ENCODE data around the gene ZBTB37.
"Not testable (repeated sequence)": the region's sequence is repeated elsewhere in the genome, so short reads cannot be mapped to it uniquely, and the experiment has no call there.

Gene ZBTB37, protein sequence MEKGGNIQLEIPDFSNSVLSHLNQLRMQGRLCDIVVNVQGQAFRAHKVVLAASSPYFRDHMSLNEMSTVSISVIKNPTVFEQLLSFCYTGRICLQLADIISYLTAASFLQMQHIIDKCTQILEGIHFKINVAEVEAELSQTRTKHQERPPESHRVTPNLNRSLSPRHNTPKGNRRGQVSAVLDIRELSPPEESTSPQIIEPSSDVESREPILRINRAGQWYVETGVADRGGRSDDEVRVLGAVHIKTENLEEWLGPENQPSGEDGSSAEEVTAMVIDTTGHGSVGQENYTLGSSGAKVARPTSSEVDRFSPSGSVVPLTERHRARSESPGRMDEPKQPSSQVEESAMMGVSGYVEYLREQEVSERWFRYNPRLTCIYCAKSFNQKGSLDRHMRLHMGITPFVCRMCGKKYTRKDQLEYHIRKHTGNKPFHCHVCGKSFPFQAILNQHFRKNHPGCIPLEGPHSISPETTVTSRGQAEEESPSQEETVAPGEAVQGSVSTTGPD

DNA sequence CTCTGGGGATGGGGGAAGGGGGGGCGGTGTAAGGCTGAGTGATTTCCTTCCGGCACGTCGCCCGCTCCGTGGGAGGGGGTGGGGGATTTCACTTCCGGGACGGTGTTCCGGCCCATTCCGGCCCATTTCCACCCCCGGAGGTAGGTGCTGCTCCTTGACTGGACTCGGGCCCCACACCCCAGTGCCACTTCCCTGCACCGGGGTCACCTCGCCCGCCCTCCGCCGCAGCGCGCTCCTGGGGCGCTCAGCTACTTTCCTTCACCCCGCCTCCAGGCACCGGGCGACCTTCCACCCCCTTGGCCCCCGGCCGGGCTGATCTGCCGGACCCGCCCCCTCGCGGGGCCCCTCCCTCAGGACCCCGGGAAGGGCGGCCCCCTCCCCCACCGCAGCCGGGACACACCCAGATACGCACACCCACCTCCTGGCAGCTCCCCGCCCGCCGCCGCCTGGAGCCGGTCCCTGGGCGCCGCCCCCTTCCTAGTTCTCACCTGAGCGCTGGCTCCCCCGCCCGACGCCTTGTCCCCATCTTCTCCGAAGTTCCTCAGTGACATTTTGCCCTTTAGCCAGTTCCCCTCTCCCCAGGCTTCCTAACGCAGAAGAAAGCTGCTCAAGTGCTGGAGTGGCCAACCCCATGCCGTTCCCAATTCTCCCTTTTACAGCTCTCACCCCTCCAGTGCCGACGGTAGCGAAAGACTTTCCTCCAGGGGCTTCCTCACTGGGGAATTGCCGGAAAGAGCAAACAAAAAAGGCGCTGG is at the start of gene ZBTB37:
Gene ZBTB37 (plus strand): TSS at position 115 of the 755 bp plus-strand sequence. CDS start 1,846 bp downstream, outside the sequence.
- peak; percentile 96 for DNase-seq

DNA sequence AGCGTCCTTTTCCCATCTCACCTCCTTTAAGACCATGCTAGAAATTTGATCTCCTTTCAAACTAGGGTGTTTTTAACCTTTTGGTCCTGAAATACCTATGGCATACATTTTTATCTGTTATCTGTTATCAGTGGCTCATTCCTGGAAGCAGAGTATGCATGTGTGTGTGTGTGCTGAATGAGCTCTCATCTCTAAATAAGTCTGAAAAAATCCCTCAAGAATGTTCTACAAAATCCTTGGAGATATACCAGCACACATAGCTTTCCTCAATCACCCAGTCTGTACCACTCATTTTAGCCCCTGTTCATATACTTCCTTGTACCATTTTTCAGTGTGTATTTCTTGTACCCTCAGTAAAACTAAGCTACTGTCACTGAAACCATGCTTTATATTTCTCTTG is 49.7 kb upstream of the ZBTB37 start:
- DNase-seq, result no peak

DNA sequence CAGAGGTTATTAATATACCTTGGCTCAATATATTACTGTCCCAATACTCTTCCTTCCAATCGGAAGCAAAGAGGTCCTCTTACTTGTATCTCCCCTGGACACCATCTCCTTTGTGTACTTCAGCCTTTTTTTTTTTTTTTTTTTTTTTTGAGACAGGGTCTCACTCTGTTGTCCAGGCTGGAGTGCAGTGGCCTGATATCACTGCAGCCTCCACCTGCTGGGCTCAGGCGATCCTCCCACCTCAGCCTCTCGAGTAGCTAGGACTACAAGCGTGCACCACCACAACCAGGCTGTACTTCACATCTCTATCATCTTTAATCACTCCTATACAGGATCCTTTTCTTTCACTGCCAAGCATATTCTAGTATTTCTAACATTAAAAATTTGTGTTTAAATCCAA is 46.5 kb upstream of the ZBTB37 start:
- DNase-seq, result no peak

DNA sequence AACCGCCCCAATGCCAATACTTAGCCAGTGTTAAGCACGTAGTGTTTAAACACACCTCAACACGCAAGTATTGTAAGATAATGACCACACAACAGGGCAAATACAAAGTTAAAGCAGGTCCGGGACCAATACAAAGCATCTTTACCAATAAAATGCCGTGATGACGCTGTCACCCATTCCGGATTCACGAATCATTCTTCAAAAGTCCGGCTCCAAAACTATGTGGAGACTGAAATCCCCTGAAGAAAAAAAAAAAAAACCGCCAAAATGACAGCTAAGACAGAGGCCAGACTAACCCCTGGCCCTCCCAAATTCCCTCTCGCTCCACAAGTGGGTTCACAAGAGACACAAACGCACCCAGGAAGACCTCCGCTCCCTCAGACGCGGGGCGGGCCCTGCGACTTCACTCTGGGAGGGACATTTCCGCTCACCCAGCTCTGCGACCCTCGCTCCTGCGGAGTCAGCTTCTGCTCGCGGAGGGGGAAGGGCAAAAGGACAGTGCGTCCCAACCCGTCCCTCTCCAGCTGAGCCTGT is 44.3 kb upstream of the ZBTB37 start:
- no peak for DNase-seq

DNA sequence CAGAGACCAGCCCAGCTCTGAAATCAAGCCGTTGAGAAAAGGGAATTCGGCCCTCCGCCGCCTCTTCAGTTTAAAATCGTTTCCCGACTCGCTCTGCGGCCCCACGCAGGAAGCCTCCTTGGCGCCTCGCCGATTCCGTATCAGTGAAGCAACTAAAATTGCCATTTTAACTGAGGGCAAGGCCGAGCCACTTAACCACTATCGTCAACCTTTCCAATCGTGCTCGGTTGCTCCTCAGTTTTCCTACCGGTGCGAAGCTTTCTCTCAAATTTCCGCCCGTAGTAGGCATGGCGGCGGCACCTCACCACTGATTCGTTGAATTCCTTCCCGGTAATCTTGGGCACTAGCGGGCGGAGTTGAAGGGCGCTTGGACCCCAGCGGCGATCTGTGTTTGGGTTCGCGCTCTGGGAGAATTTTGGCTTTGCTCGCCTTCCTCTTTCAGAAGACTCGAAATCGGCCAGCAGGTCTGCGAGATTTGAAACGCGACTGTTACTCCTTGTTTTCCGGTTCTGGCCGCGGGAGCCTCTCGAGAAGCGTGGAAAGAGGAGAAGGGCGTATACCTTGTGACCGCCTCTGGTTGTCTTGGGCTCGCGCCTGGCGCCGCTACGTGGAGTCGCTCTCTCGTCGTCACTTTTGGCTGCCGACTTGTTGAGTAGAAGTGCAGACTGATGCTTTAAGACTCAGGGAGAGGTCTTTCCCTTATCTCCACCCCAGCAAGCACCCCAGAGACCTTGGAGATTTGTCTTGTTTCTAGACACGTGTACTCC is 43.7 kb upstream of the ZBTB37 start, which contains the start of the genes CENPL and DARS2:
Gene CENPL (minus strand): TSS at position 569 of the 767 bp plus-strand sequence. CDS start 13,584 bp downstream, outside the sequence.
Gene DARS2 (plus strand): TSS at position 359 of the 767 bp plus-strand sequence. CDS start 557 bp downstream, outside the sequence.
- DNase-seq, result peak; percentile 76

DNA sequence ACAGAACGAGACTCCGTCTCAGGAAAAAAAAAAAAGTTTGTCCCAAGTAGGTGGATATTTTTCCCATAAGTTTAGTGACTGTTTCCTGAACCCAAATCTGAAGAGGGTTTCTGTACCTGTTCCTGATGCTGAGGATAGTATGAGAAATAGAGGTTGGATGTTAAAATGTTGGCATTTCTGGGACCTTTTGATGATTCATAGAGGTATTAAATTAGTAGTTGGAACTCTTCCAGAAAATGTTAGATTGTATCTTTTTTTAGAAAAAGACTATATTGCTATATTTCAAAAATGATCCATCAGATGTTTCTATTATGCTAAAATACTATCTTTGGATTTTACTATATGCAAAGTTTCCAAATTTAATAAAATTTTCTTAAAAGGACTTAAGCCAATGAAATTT is 40.6 kb upstream of the ZBTB37 start:
- no peak for DNase-seq

DNA sequence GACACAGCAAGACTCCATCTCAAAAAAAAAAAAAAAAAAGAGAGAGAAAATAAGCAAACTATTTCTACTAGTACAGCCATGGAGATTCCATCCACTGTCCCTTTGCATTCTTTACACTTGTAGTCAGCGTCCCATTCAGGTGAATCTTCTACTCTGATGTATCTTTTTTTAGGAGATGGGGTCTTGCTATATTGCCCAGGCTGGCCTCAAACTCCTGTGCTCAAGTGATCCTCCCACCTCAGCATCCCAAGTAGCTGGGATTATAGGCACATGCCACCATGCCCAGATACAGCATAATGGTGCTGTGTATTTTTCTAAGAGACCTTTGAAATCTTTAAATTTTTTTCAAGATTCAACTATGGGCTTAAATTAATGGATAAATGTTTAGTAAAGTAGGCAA is 35.4 kb upstream of the ZBTB37 start:
- DNase-seq, result no peak

DNA sequence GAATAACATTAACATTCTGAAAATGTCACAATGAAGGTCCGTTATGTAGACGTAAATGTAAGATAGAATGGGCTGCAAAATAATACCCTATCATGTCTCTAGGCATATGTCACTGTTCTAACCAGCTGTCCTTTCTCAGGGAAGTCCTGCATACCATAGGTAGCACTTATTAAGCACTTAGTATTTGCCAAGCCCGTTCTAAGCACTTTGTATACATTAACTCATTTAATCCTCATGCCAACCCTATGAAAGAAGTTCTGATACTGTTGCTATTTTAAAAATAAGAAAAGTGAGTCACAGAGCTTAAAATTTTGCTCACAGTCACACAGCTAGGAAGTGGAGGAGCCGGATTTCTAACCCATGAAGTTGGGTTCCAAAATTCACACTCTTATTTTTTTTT is 16.1 kb upstream of the ZBTB37 start:
- DNase-seq, result no peak

DNA sequence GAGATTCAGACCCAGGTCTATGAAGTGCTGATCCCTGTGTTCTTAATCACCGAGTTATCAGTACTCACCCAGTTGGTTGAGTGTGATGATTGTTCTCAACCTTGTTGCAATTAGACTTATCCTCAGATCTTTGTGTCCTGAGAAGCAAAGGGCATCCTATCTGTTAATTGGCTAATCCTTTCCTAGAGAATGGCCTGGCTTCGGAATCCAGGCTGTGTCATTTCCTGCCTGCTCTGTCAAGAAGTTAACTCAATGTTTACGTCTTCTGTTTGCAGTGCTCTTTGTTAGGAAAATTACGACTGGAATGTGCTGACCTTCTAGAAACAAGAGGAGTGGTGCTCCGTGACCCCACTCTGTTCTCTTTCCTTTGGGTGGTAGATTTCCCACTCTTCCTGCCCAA is 15.1 kb upstream of the ZBTB37 start:
- no peak for DNase-seq

DNA sequence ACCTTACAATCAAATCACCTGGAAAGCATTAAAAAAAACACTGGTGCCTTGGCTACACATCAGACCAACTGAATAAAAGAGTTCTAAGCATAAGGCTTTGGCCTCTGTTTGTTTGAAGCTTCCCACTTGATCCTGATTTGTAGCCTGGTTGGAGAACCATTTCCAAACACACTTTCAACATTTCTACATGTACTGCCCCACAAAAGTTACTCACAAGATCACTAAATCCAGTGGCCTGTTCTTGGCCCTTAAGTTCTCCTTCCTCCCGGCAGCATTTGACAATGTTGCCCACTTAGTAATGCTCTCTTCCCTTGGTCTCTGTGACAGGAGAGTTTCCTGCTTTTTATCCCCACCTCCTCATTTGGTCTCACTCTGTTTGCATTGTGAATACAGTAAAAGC is 12.2 kb upstream of the ZBTB37 start:
- no peak for DNase-seq

DNA sequence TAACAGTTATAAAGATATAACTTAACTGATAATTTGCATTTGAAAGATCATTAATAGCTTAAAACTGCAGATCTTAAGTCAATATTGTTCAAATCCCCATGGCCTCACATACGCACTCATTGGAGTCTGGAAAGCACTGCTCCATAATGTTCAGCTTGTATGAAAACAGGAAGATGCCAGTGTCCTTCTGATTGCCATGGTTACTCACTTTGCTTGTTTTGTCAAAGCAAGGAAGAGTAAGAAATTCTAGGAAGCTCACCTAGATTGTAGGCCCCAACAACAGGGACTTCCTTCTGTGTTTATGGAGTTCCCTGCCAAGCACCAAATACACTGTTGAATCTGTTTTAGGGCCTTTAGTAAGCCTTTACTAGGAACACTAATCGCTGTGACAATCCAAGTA is 11.3 kb upstream of the ZBTB37 start:
- DNase-seq, result no peak

DNA sequence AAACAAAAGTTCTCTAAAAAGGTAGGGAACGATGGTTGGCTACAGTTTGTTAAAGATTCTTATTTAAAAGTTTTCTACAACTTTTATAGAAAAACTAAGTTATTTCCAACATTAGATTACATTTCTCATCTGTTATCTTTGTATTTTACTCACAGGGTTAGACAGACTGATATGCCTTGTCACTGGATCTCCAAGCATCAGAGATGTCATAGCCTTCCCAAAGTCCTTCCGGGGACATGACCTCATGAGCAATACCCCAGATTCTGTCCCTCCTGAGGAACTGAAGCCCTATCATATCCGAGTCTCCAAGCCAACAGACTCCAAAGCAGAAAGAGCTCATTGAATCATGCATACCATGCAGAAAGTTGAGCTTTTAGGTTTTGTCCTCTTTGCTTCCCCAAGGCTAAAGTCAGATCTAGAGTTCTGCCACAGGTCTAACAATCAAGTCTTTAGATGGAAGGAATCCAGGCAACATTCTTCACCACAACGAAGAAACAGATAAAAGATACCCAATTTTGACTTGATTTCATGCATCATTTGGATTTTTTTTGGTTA is 10.7 kb upstream of the ZBTB37 start:
- no peak for DNase-seq

DNA sequence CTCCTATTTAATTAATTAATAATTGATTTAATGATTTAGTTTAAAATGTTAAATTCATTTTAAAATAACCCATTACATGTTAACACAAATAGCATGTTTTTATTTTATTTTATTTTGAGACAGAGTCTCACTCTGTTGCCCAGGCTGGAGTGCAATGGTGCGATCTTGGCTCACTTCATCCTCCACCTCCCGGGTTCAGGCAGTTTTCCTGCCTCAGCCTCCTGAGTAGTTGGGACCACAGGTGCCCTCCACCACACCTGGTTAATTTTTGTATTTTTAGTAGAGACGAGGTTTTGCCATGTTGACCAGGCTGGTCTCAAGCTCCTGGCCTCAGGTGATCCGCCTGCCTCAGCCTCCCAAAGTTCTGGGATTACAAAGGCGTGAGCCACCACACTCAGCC is 8.6 kb upstream of the ZBTB37 start:
- DNase-seq, result not testable (repeated sequence)

DNA sequence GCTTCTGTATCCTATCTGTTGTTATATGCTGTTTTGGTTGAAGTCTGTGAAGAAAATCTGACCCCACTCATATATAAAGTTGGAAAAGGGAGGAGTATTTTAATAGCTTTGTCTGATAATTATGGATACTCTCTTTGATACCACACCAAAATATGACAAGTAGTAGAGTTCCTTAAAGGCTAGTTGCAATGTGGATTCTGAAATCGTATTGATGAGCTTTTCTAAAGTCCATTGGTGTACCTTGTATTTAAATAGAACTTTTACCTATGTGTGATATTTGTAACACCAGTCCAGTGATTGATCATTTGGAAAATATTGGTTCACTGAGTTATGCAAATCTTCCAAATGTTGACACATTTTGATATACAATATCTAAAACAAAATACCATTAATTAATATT is 8.1 kb upstream of the ZBTB37 start:
- no peak for DNase-seq

DNA sequence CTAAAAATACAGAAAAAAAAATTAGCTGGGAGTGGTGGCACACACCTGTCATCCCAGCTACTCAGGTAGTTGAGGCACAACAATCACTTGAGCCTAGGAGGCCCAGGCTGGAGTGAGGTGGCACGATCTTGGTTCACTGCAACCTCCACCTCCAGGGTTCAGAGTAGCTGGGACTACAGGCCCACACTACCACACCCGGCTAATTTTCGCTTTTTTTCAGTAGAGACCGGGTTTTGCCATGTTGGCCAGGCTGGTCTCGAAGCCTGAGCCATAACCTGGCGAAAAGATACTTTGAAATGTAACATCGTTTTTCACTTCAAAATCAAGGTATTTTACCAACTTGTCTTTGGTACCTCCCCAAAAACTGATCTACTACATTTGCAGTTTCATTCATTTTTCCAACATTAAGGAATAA is 6.4 kb upstream of the ZBTB37 start:
- peak; percentile 31 for DNase-seq

DNA sequence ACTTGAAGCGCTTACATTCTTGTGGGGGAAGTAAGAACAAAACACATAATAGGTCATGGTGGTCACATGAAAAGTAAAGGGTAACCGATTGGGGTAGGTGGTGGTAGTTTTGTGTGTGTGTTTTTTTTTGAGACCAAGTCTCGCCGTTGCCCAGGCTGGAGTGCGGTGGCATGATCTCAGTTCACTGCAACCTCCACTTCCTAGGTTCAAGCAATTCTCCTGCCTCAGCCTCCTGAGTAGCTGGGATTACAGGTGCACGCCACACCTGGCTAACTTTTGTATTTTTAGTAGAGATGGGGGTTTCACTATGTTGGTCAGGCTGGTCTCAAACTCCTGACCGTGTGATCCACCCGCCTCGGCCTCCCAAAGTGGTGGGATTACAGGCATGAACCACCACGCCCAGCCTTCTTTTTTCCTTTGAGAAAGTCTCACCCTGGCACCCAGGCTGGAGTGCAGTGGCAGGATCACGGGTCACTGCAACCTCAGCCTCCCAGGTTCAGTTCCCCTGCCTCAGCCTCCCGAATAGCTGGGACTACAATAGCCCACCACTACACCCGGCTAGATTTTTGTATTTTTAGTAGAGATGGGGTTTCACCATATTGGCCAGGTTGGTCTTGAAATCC is 5.9 kb upstream of the ZBTB37 start:
- peak; percentile 39 for DNase-seq

DNA sequence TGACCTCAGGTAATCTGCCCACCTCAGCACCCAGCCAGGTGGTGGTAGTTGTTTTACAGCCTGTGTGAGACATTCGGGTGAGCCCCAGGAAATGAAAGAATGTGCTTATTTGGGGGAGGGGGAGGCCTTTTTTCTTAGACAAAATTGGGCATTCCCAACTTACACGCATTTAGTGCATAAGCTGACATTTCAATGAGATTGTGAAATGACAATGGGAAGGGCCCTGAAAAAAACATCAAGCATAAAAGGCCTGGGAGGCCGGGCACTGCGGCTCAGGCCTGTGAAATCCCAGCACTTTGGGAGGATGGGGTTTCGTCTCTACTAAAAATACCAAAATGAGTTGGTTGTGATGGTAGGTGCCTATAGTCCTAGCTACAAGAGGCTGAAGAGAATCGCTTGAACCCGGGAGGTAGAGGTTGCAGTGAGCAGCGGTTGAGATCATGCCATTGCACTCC is 5.4 kb upstream of the ZBTB37 start:
- DNase-seq, result no peak

DNA sequence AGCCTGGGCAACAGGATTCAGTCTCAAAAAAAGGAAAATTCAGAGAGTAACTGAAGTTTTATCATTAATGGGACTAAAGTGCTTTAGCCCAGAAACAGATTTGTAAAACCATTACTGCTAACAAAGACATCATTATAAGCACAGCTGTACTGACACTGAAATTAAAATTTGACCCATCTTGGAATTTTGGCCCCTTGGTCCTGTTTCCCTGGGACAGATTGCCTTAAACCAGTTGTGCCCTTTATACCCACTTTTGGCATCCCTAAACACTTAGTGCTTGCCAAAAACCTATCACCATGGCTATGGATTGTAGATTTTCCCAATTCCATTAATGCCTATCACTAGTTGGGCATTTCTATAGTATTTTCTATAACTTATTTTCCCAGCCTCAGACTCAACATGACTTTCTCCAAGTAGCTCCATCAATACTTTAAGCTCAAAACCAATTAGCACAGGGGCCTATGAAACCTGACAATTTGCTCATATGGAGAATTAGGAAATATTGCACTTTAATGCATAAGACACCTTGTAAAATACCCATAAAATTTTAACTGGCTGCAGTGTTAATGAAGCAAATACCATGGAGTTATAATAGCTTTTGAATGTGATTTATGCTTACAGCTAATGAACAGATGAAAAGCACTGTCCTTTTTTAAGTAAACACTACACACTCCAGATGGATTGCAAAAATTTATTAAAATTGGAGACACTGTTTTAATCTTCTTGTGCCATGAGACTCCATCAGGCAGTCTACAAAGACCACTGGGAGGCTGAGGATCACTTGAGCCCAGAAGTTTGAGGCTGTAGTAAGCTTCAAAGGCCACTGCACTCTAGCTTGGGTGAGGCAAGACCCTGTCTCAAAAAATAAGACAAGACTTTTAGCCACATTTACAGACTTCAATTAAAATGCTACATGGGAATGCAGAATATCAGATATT is 4.7 kb upstream of the ZBTB37 start:
- DNase-seq, result no peak

DNA sequence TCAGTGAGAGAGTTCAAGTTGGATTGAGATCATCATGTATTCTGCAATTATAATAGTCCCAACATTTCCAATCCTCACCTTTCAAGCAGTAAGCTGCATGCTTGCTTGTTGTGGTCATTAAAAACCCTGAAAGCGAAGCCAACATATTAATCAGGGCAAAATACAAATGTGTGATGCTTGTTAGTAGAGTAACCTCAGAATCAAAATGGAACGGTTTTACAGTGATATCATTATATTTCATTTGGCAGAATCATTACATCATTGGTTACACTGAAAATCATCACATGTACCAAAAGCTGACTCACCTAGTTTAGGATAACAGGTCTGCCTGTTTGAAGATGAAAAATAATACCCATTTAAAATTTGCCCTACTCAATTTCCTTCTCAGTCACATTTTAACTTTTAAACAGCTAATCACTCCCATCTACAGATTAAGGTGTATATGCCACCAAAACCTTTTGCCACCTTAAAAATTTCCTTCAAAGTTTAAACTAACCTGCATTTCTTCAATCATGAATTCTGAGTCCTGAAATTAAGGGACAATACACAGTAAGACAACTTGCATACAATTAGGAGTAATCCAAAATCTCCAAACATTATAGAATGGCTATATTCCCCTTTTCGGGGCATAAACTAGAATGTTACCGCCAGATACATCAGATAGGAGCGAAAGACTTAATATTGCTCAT is 3.9 kb upstream of the ZBTB37 start:
- no peak for DNase-seq

All from stimulated activated CD4-positive, alpha-beta T cell treated with anti-CD3 and anti-CD28 coated beads, Interleukin-12 subunit alpha, Interleukin-12 subunit beta, amount 100 ng/mL, for 4 hours (primary cell).